ENCODE data around the gene SETD1A. TPM values are rescaled to one million over a fixed set of nuclear protein-coding genes. Genes with fewer than 3 reads are reported as not detected.

SETD1A gene
- total and polyA plus RNA-seq, 2 donors from 2014 or later, result 4.8 to 18.8 TPM

- H3K27ac ChIP-seq (ENCODE audit: low read depth in 2 of 2, low read length in 2 of 2), result no peak overlapping the region
- FAIRE-seq (no peak), DNase-seq (no peak)
- no peak overlapping the region for H3K4me3 ChIP-seq (ENCODE audit: low read length in 3 of 3)
- no peaks in the 10 kb centered on the region for H3K9me3 ChIP-seq (ENCODE audit: control insufficient read depth in 2 of 3, insufficient read depth in 1 of 3, low read length in 3 of 3)
- TF ChIP-seq CTCF (IDR thresholded peaks at IDR 0.05; ENCODE audit: borderline replicate concordance, extremely low read depth, insufficient read depth), result no peak
- no peaks in the 10 kb centered on the region for H3K36me3 ChIP-seq (ENCODE audit: control insufficient read depth in 2 of 3, insufficient read depth in 3 of 3, low read length in 3 of 3)
- intact Hi-C loops (cut with DNase I), result no loop called here
- peaks cover 0 to 9% (median 0%) of the 10 kb centered on the region in 3 donors for H3K4me1 ChIP-seq (ENCODE audit: control insufficient read depth in 2 of 3, insufficient read depth in 2 of 3, low read depth in 1 of 3, low read length in 3 of 3)
- H3K27me3 ChIP-seq (ENCODE audit: control insufficient read depth, insufficient read depth, low read length), result peaks cover 2% of the 10 kb centered on the region
- H3K9ac ChIP-seq (ENCODE audit: low read length in 3 of 3), result no peak overlapping the region
These were observed 43.3 kb downstream of the SETD1A start for GRCh38 chr16:31000671-31001382.

GRCh38 chr16:31001507-31002249 is 44.1 kb downstream of the SETD1A start:
- DNase-seq (peak in 2 of 5 donors; percentile 34 to 44), FAIRE-seq (no peak)
- Histone ChIP-seq H3K27ac (ENCODE audit: low read depth in 2 of 2, low read length in 2 of 2) (no peak overlapping the region), H3K9me3 (ENCODE audit: control insufficient read depth in 2 of 3, insufficient read depth in 1 of 3, low read length in 3 of 3) (no peaks in the 10 kb centered on the region), H3K36me3 (ENCODE audit: control insufficient read depth in 2 of 3, insufficient read depth in 3 of 3, low read length in 3 of 3) (no peaks in the 10 kb centered on the region), H3K4me1 (ENCODE audit: control insufficient read depth in 2 of 3, insufficient read depth in 2 of 3, low read depth in 1 of 3, low read length in 3 of 3) (peaks cover 0 to 9% (median 0%) of the 10 kb centered on the region in 3 donors), H3K9ac (ENCODE audit: low read length in 3 of 3) (no peak overlapping the region), H3K27me3 (ENCODE audit: control insufficient read depth, insufficient read depth, low read length) (no peaks in the 10 kb centered on the region), H3K4me3 (ENCODE audit: low read length in 3 of 3) (no peak overlapping the region)
- TF ChIP-seq CTCF (IDR thresholded peaks at IDR 0.05; ENCODE audit: borderline replicate concordance, extremely low read depth, insufficient read depth), result no peak
- intact Hi-C loops (cut with DNase I), result no loop called here

- intact Hi-C loops (cut with DNase I), result no loop called here
- no peak for FAIRE-seq
- H3K9me3 ChIP-seq (ENCODE audit: control insufficient read depth in 2 of 3, insufficient read depth in 1 of 3, low read length in 3 of 3), result no peaks in the 10 kb centered on the region
- no peak overlapping the region for H3K27ac ChIP-seq (ENCODE audit: low read depth in 2 of 2, low read length in 2 of 2)
- H3K36me3 ChIP-seq (ENCODE audit: control insufficient read depth in 2 of 3, insufficient read depth in 3 of 3, low read length in 3 of 3), result no peaks in the 10 kb centered on the region
- H3K27me3 ChIP-seq (ENCODE audit: control insufficient read depth, insufficient read depth, low read length), result no peaks in the 10 kb centered on the region
- DNase-seq, result no peak
- no peak for TF ChIP-seq CTCF (IDR thresholded peaks at IDR 0.05; ENCODE audit: borderline replicate concordance, extremely low read depth, insufficient read depth)
- H3K4me3 ChIP-seq (ENCODE audit: low read length in 3 of 3), result no peak overlapping the region
- H3K4me1 ChIP-seq (ENCODE audit: control insufficient read depth in 2 of 3, insufficient read depth in 2 of 3, low read depth in 1 of 3, low read length in 3 of 3), result peaks cover 0 to 7% (median 0%) of the 10 kb centered on the region in 3 donors
- H3K9ac ChIP-seq (ENCODE audit: low read length in 3 of 3), result no peak overlapping the region
These were observed 44.7 kb downstream of the SETD1A start for GRCh38 chr16:31002250-31002700.

Measured in kidney (tissue), 14 donors.